Measurements from ENCODE around the gene TRIP11.

GRCh38 chr14:92039719-92040430 is at the start of gene TRIP11:
- TF ChIP-seq CTCF (IDR thresholded peaks at IDR 0.05; ENCODE audit: low read length) (no peak), EZH2 (IDR thresholded peaks at IDR 0.05; ENCODE audit: borderline replicate concordance, low read length) (no peak)
